GM12892 (cell line): ENCODE data around the gene HACE1.

ENCODE experiments used
- POLR2A ChIP-seq: IDR thresholded peaks from 2 replicates; pipeline ENCODE4 v1.6.1; 2011; ENCODE audit warnings: low read depth, low read length, control low read depth
- POLR2AphosphoS5 ChIP-seq: IDR thresholded peaks from 2 replicates; pipeline ENCODE4 v1.6.1; 2011; ENCODE audit warnings: low read depth, low read length, control low read depth
- TAF1 ChIP-seq: IDR thresholded peaks from 2 replicates; pipeline ENCODE4 v1.6.1; 2011; ENCODE audit warnings: low read depth, mild to moderate bottlenecking, control low read depth, low read length, borderline replicate concordance

DNA sequence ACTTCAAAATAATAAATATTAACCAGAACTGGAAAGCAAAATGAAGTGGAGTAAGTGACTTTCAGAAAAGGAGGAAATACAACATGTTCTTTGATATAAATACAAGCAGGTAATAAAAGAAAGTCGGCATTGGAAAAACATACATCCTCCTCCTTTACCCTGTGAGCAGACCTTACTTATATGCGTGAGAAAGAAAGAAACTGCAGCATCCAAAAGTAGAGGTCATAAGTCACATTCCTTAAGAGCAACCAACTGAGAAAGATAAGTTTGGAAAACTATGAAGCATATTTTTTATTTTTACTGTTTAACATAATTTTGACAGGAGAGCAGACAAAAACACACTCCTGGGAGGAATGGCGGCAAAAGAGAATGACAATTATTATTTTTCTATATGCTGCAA lies 155.5 kb downstream of the HACE1 start:
- no peak for TF ChIP-seq POLR2A
- TF ChIP-seq TAF1, result no peak
- TF ChIP-seq POLR2AphosphoS5, result no peak
